ENCODE measurements around the gene FAHD2A. TPM values are rescaled to one million over a fixed set of nuclear protein-coding genes. Genes with fewer than 3 reads are reported as not detected.

FAHD2A gene
- total and polyA plus RNA-seq, 2 experiments from 2014 or later = 27.6 to 51.0 TPM

DNA sequence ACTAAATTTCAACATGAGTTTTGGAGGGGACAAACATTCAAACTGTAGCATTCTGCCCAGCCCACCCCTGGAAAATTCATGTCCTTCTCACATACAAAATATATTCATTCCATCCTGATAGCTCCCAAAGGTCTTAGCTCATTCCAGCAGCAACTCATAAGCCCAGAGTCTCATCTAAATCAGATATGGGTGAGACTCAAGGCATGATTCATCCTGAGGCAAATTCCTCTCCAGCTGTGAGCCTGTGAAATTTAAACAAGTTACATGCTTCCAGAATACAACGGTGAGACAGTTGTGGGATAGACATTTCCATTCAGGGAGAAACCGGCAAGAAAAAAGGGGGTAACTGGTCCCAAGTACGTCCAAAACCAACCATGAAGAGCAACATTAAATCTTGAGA lies 43.5 kb upstream of the FAHD2A start:
- Histone ChIP-seq H3K27me3 (ENCODE audit: insufficient read depth) (no peaks in the 10 kb centered on the region), H3K27ac (ENCODE audit: low read depth) (no peak overlapping the region), H3F3A (replicated peaks; ENCODE audit: low read depth) (no peaks in the 10 kb centered on the region), H4K20me1 (replicated peaks; ENCODE audit: insufficient read depth) (no peaks in the 10 kb centered on the region), H3K4me3 (no peak overlapping the region), H3K79me2 (replicated peaks; ENCODE audit: insufficient read depth) (no peaks in the 10 kb centered on the region), H3K4me1 (ENCODE audit: insufficient read depth) (no peaks in the 10 kb centered on the region), H3K4me2 (no peak overlapping the region), H3K9me2 (ENCODE audit: insufficient read depth) (no peaks in the 10 kb centered on the region), H3K36me3 (ENCODE audit: insufficient read depth) (no peaks in the 10 kb centered on the region), H2AFZ (no peak overlapping the region)
- no peak for DNase-seq (ENCODE audit: low spot score)
- Mint-ChIP-seq H3K9me3 (peaks cover 12% of the 10 kb centered on the region), H3K36me3 (ENCODE audit: low read depth) (no peaks in the 10 kb centered on the region; the same call in 2 of the 3 replicates), H3K4me1 (0 out of 3 replicates have a peak, but pooled peaks cover 3% of the 10 kb centered on the region), H3K27me3 (ENCODE audit: insufficient read depth, low read depth, poor library complexity) (peaks cover 2% of the 10 kb centered on the region), H3K4me3 (no peak overlapping the region), H3K27ac (no peak overlapping the region)
- ATAC-seq = no peak
- no peak for TF ChIP-seq ZNF331 (CRISPR knock-in tag; IDR thresholded peaks at IDR 0.05; ENCODE audit: low read depth)
- TF ChIP-seq JUNB (IDR thresholded peaks at IDR 0.05; ENCODE audit: unreplicated experiment) = no peak
- no peak for TF ChIP-seq ZNF114 (CRISPR knock-in tag; IDR thresholded peaks at IDR 0.05)
- TF ChIP-seq, protein P1, sequence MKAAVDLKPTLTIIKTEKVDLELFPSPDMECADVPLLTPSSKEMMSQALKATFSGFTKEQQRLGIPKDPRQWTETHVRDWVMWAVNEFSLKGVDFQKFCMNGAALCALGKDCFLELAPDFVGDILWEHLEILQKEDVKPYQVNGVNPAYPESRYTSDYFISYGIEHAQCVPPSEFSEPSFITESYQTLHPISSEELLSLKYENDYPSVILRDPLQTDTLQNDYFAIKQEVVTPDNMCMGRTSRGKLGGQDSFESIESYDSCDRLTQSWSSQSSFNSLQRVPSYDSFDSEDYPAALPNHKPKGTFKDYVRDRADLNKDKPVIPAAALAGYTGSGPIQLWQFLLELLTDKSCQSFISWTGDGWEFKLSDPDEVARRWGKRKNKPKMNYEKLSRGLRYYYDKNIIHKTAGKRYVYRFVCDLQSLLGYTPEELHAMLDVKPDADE (IDR thresholded peaks at IDR 0.05) = no peak
- TF ChIP-seq STAT1 (IDR thresholded peaks at IDR 0.05; ENCODE audit: unreplicated experiment) = no peak
- TF ChIP-seq EZH2 (IDR thresholded peaks at IDR 0.05; ENCODE audit: low read depth, unreplicated experiment) = no peak
- no peak for TF ChIP-seq POLR2AphosphoS5 (IDR thresholded peaks at IDR 0.05; ENCODE audit: low read depth)
- TF ChIP-seq CREB1 (CRISPR knock-in tag; IDR thresholded peaks at IDR 0.05; ENCODE audit: low read depth) = no peak
- no peak for TF ChIP-seq REST (IDR thresholded peaks at IDR 0.05; ENCODE audit: unreplicated experiment)
- TF ChIP-seq EZH2phosphoT487 (IDR thresholded peaks at IDR 0.05; ENCODE audit: unreplicated experiment) = no peak
- no peak for TF ChIP-seq NANOG (IDR thresholded peaks at IDR 0.05; ENCODE audit: borderline replicate concordance)
- TF ChIP-seq, protein P2, sequence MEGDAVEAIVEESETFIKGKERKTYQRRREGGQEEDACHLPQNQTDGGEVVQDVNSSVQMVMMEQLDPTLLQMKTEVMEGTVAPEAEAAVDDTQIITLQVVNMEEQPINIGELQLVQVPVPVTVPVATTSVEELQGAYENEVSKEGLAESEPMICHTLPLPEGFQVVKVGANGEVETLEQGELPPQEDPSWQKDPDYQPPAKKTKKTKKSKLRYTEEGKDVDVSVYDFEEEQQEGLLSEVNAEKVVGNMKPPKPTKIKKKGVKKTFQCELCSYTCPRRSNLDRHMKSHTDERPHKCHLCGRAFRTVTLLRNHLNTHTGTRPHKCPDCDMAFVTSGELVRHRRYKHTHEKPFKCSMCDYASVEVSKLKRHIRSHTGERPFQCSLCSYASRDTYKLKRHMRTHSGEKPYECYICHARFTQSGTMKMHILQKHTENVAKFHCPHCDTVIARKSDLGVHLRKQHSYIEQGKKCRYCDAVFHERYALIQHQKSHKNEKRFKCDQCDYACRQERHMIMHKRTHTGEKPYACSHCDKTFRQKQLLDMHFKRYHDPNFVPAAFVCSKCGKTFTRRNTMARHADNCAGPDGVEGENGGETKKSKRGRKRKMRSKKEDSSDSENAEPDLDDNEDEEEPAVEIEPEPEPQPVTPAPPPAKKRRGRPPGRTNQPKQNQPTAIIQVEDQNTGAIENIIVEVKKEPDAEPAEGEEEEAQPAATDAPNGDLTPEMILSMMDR (conservative IDR thresholded peaks at IDR 0.05; ENCODE audit: low read depth in 2 of 2) = no peak

All from GM23338 (cell line).